Smooth muscle cell (in vitro differentiated cells): ENCODE data around the gene MVP. TPM values are rescaled to one million over a fixed set of nuclear protein-coding genes. Genes with fewer than 3 reads are reported as not detected.
A peak's percentile ranks its signal among the peaks of the same experiment; 100 is the strongest.
"Not testable (repeated sequence)": the region's sequence is repeated elsewhere in the genome, so short reads cannot be mapped to it uniquely, and the experiment has no call there.

Experiments used
- DNase-seq: peaks from one replicate; lab custom pipeline; 2025; ENCODE audit not compliant: unreplicated experiment; lab: John Stamatoyannopoulos, UW
- H2AFZ ChIP-seq: fragments of 200-600 bp; sonication (generic); 2 replicates; pipeline ENCODE4 v1.6.0; 2016; ENCODE audit warnings: antibody characterized with exemption, low read depth, mild to moderate bottlenecking
- H3F3A ChIP-seq: fragments of 200-600 bp; sonication (generic); 2 replicates; pipeline ENCODE4 v1.6.0; 2017; ENCODE audit warnings: antibody characterized with exemption, low read depth
- H3K27ac ChIP-seq: fragments of 200-600 bp; sonication (generic); 2 replicates; pipeline ENCODE4 v1.5.1; 2016; ENCODE audit warnings: low read depth, mild to moderate bottlenecking
- H3K27me3 ChIP-seq: fragments of 200-600 bp; sonication (generic); 2 replicates; pipeline ENCODE4 v1.6.1; 2016; ENCODE audit warnings: low read depth, mild to moderate bottlenecking
- H3K36me3 ChIP-seq: fragments of 200-600 bp; sonication (generic); 2 replicates; pipeline ENCODE4 v1.5.1; 2016; ENCODE audit warnings: low read depth
- H3K4me1 ChIP-seq: fragments of 200-600 bp; sonication (generic); 2 replicates; pipeline ENCODE4 v1.5.1; 2016; ENCODE audit warnings: low read depth
- H3K4me2 ChIP-seq: fragments of 200-600 bp; sonication (generic); 2 replicates; pipeline ENCODE4 v1.6.0; 2016; ENCODE audit warnings: mild to moderate bottlenecking
- H3K4me3 ChIP-seq: fragments of 200-600 bp; sonication (generic); 2 replicates; pipeline ENCODE4 v1.5.1; 2016; ENCODE audit warnings: mild to moderate bottlenecking
- H3K79me2 ChIP-seq: fragments of 200-600 bp; sonication (generic); 2 replicates; pipeline ENCODE4 v1.6.0; 2016; ENCODE audit warnings: low read depth, mild to moderate bottlenecking
- H3K9ac ChIP-seq: fragments of 200-600 bp; sonication (generic); 2 replicates; pipeline ENCODE4 v1.6.0; 2016; ENCODE audit warnings: low read depth
- H3K9me3 ChIP-seq: fragments of 200-600 bp; sonication (generic); replicated peaks from 2 replicates; pipeline ENCODE4 v1.5.1; 2016; ENCODE audit warnings: low read depth
- H4K20me1 ChIP-seq: fragments of 200-600 bp; sonication (generic); 2 replicates; pipeline ENCODE4 v1.6.0; 2016; ENCODE audit warnings: low read depth
- WGBS: methylation state at CpG from one replicate; pipeline ENCODE4 v1.1.7; 2016; ENCODE audit warnings: low lambda C conversion rate; 5-methylcytosine and 5-hydroxymethylcytosine counted together
- polyA plus RNA-seq: library from polyadenylated mRNA; unstranded; fragments of >200 nt; fragmentation: Nextera tagmentation; extraction: Ambion mirVana; gene quantifications from 2 replicates; pipeline ENCODE4 v1.2.1, GENCODE V29; 2016
- total RNA-seq: library from RNA; depleted of rRNA; stranded (reverse); fragments of >200 nt; gene quantifications from 2 replicates; pipeline ENCODE4 v1.2.3, GENCODE V29; 2014
- TF ChIP-seq, protein P1 (sequence below): fragments of 200-600 bp; sonication (generic); IDR thresholded peaks from 2 replicates; pipeline ENCODE4 v1.5.1; 2017; ENCODE audit warnings: borderline replicate concordance, mild to moderate bottlenecking, antibody characterized with exemption; ENCODE audit not compliant: insufficient read depth, poor library complexity, severe bottlenecking

Gene MVP
- total and polyA plus RNA-seq, 2 experiments from 2014 or later, result 47.5 to 110 TPM

DNA sequence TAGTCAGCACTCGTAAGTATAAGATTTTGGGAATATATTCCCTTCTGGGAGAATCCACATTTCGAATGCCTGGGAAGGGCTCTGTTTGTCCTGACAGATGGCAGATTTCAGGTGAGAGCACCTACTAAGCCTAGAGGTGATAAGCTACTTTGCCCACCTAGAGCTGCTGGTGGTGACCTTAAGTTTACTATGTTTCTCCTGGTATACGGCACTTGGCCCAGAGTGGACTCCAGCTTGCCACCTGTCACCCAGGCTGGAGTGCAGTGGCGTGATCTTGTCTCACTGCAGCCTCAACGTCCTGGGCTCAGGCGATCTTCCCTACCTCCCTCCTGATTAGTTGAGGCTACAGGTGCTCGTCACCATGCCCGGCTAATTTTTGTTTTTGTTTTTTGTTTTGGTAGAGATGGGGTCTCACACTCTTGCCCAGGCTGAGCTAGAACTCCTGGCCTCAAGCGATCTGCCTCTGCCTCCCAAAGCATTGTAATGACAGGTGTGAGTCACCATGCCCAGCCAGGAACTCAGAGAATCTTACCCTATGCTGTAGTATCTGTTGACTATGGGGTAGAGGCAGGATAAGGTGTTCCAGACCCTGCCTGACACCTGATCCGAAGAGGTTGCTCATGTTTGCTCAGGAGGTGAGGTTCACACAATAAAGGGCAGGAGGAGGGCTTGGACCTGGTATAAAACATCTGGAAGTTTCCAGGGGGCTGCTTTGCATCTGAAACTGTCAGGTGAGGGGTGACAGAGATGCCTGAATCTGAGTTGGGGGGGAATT lies 42.5 kb upstream of the MVP start, which contains the start of gene ZG16:
Gene ZG16, plus strand, starts transcription at position 681 of the 775 bp plus-strand sequence. CDS start 1,011 bp downstream, outside the sequence.
- Histone ChIP-seq H3F3A (no peaks in the 10 kb centered on the region), H3K36me3 (no peaks in the 10 kb centered on the region), H3K9ac (no peak within 1 kb of the TSS), H2AFZ (no peak within 1 kb of the TSS), H3K27ac (no peak within 1 kb of the TSS), H3K27me3 (no peaks in the 10 kb centered on the region), H4K20me1 (no peaks in the 10 kb centered on the region), H3K79me2 (no peaks in the 10 kb centered on the region), H3K4me1 (no peaks in the 10 kb centered on the region), H3K4me3 (no peak within 1 kb of the TSS), H3K9me3 (no peaks in the 10 kb centered on the region), H3K4me2 (no peak within 1 kb of the TSS)
- WGBS, result 79% methylated on average over 10 of the region's 10 CpGs
- no peak for DNase-seq
- TF ChIP-seq, protein P1, sequence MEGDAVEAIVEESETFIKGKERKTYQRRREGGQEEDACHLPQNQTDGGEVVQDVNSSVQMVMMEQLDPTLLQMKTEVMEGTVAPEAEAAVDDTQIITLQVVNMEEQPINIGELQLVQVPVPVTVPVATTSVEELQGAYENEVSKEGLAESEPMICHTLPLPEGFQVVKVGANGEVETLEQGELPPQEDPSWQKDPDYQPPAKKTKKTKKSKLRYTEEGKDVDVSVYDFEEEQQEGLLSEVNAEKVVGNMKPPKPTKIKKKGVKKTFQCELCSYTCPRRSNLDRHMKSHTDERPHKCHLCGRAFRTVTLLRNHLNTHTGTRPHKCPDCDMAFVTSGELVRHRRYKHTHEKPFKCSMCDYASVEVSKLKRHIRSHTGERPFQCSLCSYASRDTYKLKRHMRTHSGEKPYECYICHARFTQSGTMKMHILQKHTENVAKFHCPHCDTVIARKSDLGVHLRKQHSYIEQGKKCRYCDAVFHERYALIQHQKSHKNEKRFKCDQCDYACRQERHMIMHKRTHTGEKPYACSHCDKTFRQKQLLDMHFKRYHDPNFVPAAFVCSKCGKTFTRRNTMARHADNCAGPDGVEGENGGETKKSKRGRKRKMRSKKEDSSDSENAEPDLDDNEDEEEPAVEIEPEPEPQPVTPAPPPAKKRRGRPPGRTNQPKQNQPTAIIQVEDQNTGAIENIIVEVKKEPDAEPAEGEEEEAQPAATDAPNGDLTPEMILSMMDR, result no peak

DNA sequence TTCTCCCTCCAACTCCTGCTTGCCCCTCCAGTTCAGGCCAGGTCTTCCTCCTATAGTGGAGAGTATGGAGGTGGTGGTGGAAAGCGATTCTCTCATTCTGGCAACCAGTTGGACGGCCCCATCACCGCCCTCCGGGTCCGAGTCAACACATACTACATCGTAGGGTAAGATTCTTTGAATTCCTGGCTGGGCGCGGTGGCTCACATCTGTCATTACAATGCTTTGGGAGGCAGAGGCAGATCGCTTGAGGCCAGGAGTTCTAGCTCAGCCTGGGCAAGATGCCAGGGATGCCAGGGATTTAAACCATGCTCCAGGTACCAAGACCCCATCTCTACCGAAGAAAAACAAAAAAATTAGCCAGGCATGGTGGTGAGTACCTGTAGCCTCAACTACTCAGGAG lies 40.8 kb upstream of the MVP start:
- Histone ChIP-seq H3K4me1 (no peaks in the 10 kb centered on the region), H4K20me1 (no peaks in the 10 kb centered on the region), H2AFZ (no peak overlapping the region), H3K4me3 (no peak overlapping the region), H3K36me3 (no peaks in the 10 kb centered on the region), H3K9me3 (no peaks in the 10 kb centered on the region), H3K27me3 (no peaks in the 10 kb centered on the region), H3K9ac (no peak overlapping the region), H3K27ac (no peak overlapping the region), H3K79me2 (no peaks in the 10 kb centered on the region), H3F3A (no peaks in the 10 kb centered on the region), H3K4me2 (no peak overlapping the region)
- TF ChIP-seq, protein P1, result no peak
- no peak for DNase-seq
- 39% methylated on average over 10 of the region's 10 CpGs for WGBS

DNA sequence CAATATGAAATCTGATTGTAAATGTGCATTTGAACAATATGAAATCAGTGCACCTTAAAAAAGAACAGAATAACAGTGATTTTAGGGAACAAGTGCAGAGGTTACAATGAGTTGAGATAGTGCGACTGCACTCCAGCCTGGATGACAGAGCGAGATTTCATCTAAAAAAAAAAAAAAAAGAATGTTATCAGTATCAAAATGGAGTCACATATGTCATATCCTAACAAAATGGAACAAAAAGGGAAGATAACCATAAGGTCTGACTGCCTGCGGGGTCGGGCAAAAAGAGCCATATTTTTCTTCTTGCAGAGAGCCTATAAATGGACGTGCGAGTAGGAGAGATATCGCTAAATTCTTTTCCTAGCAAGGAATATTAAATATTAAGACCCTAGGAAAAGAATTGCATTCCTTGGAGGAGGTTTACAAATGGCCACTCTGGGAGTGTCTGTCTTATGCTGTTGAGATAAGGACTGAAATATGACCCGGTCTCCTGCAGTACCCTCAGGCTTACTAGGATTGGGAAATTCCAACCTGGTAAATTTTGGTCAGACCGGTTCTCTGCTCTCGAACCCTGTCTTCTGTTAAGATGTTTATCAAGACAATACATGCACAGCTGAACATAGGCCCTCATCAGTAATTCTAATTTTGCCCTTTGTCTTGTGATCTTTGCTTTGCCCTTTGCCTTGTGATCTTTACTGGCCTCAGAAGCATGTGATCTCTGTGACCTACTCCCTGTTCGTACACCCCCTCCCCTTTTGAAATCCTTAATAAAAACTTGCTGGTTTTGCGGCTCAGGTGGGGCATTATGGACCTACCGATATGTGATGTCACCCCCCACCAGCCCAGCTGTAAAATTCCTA lies 36.9 kb upstream of the MVP start:
- H3K4me2 ChIP-seq, DNase-seq, H3K27me3 ChIP-seq, H3K79me2 ChIP-seq, H3K36me3 ChIP-seq, H3K4me1 ChIP-seq, H3K9ac ChIP-seq, H3K4me3 ChIP-seq, H2AFZ ChIP-seq, H3K9me3 ChIP-seq, H3F3A ChIP-seq, H4K20me1 ChIP-seq: not testable (repeated sequence)
- H3K27ac ChIP-seq, result peak overlapping the region; percentile 11
- WGBS, result 78% methylated on average over 13 of the region's 13 CpGs

DNA sequence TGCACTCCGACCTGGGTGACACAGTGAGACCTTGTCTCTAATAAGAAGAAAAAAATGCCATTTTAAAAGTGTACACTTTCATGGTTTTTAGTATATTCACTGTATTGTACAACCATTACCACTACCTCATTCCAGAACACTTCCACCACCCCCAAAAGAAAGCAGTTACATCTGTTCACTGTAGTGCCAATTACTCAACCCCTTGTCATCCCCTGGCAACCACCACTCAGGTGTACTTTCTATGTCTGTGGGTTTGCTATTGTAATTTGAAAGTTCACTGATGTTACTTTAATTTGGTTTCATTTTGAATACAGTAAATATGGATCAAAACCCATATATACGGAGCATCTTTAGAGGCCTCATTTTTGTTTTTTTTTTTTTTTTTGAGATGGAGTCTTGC lies 36.1 kb upstream of the MVP start:
- no peaks in the 10 kb centered on the region for H3K36me3 ChIP-seq
- no peaks in the 10 kb centered on the region for H3K4me1 ChIP-seq
- no peak overlapping the region for H3K4me3 ChIP-seq
- no peak for DNase-seq
- WGBS, result 100% methylated on average over 2 of the region's 2 CpGs
- H3K27me3 ChIP-seq, result no peaks in the 10 kb centered on the region
- H3K9ac ChIP-seq, result no peak overlapping the region
- H3K79me2 ChIP-seq, result no peaks in the 10 kb centered on the region
- H4K20me1 ChIP-seq, result no peaks in the 10 kb centered on the region
- no peaks in the 10 kb centered on the region for H3K9me3 ChIP-seq
- H3K27ac ChIP-seq, result peak overlapping the region; percentile 11
- TF ChIP-seq, protein P1, result no peak
- no peak overlapping the region for H3K4me2 ChIP-seq
- H3F3A ChIP-seq, result no peaks in the 10 kb centered on the region
- H2AFZ ChIP-seq, result no peak overlapping the region
